Esophagus muscularis mucosa (tissue), 4 donors: ENCODE data around the gene RBMS3. TPM values are rescaled to one million over a fixed set of nuclear protein-coding genes. Genes with fewer than 3 reads are reported as not detected.

Experiments
- DNase-seq: peaks from one replicate; pipeline ENCODE4 v3.0.0-alpha.2; 2017; ENCODE audit errors: extremely low spot score
- H3K27ac ChIP-seq, 4 donors: fragments of 200-600 bp; sonication (generic); replicated peaks in 1 of 4; 1 replicate in 3 of 4; 2 replicates in 1 of 4; pipeline ENCODE4 v1.5.1; 2016 to 2019; ENCODE audit warnings: mild to moderate bottlenecking in 1 of 4
- H3K27me3 ChIP-seq, 4 donors: fragments of 200-600 bp; sonication (generic); one replicate each; pipeline versions ENCODE4 v1.5.1 to v1.6.0; 2016 to 2019
- H3K36me3 ChIP-seq, 4 donors: fragments of 200-600 bp; sonication (generic); one replicate each; pipeline ENCODE4 v1.5.1; 2016 to 2019
- H3K4me1 ChIP-seq, 4 donors: fragments of 200-600 bp; sonication (generic); one replicate each; pipeline ENCODE4 v1.5.1; 2016 to 2019
- H3K4me3 ChIP-seq, 4 donors: fragments of 200-600 bp; sonication (generic); 1 replicate in 2 of 4; 2 replicates in 2 of 4; pipeline ENCODE4 v1.5.1; 2016 to 2019; ENCODE audit warnings: mild to moderate bottlenecking in 4 of 4, moderate library complexity in 1 of 4
- H3K9me3 ChIP-seq, 4 donors: fragments of 200-600 bp; sonication (generic); 1 replicate in 3 of 4; 2 replicates in 1 of 4; pipeline ENCODE4 v1.5.1; 2016 to 2019
- EP300 ChIP-seq: sonication (generic); formaldehyde crosslinking; IDR thresholded peaks from one replicate; pipeline ENCODE4 v1.6.1; 2017; ENCODE audit warnings: antibody characterized with exemption
- POLR2A ChIP-seq: fragments of 450-650 bp; IDR thresholded peaks from one replicate; pipeline ENCODE4 v1.6.1; 2017; ENCODE audit warnings: antibody characterized with exemption, moderate library complexity, mild to moderate bottlenecking, low read depth
- POLR2AphosphoS5 ChIP-seq, 2 donors: sonication (generic); formaldehyde crosslinking; IDR thresholded peaks; one replicate each; pipeline ENCODE4 v1.6.1; 2017; ENCODE audit warnings: antibody characterized with exemption in 2 of 2
- WGBS: methylation state at CpG from one replicate; pipeline ENCODE4 v1.1.5; 2018; 5-methylcytosine and 5-hydroxymethylcytosine counted together
- intact Hi-C: fragments of 100-400 bp; cut with DNase I; formaldehyde crosslinking; loops from one replicate; pipeline ENCODE4 v1.15.1; 2023
- total RNA-seq, 4 donors: library from RNA; depleted of rRNA; stranded (reverse); fragments of >200 nt; gene quantifications; one replicate each; pipeline versions ENCODE4 v1.1.0 to v1.2.1, GENCODE V29; 2016
- TF ChIP-seq, protein P1 (sequence below), 3 experiments: fragments of 200-600 bp in 2 of 3; fragments of 450-650 bp in 1 of 3; sonication (generic) in 2 of 3; IDR thresholded peaks; one replicate each; pipeline ENCODE4 v1.5.1; 2017 to 2019; ENCODE audit warnings: antibody characterized with exemption in 3 of 3, mild to moderate bottlenecking in 2 of 3, moderate library complexity in 1 of 3

Gene RBMS3
- total RNA-seq, 4 donors from 2014 or later, result 53.0 to 81.5 (median 61.2) TPM

DNA sequence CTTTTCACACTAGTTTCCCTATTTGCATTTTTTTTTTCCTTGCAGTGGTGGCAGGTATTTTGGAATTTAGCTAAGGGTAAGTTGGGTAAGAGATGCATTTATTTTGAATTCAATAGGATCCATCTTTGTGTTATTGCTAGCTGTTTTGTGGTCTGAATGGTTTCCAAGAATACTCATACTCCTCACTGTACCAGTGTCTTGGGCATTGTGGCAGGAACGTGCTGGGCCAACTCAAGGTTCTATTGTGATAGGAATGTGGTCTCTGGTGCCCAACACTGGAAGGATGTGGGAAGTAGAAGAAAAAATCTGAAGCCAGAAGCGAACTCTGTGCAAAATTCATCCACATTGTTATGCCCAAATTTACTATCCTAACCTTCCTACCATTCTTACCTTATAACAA lies 135.6 kb downstream of the RBMS3 start:
- WGBS, result 88% methylated on average over 2 of the region's 2 CpGs
- no peak for DNase-seq
- no peaks in the 10 kb centered on the region for H3K27me3 ChIP-seq
- no peak overlapping the region for H3K27ac ChIP-seq
- no peaks in the 10 kb centered on the region for H3K9me3 ChIP-seq
- intact Hi-C loops, result no loop called here
- no peak overlapping the region for H3K4me3 ChIP-seq
- TF ChIP-seq POLR2A, result no peak
- TF ChIP-seq, protein P1, sequence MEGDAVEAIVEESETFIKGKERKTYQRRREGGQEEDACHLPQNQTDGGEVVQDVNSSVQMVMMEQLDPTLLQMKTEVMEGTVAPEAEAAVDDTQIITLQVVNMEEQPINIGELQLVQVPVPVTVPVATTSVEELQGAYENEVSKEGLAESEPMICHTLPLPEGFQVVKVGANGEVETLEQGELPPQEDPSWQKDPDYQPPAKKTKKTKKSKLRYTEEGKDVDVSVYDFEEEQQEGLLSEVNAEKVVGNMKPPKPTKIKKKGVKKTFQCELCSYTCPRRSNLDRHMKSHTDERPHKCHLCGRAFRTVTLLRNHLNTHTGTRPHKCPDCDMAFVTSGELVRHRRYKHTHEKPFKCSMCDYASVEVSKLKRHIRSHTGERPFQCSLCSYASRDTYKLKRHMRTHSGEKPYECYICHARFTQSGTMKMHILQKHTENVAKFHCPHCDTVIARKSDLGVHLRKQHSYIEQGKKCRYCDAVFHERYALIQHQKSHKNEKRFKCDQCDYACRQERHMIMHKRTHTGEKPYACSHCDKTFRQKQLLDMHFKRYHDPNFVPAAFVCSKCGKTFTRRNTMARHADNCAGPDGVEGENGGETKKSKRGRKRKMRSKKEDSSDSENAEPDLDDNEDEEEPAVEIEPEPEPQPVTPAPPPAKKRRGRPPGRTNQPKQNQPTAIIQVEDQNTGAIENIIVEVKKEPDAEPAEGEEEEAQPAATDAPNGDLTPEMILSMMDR (IDR thresholded peaks at IDR 0.05), result no peak
- TF ChIP-seq POLR2AphosphoS5 (IDR thresholded peaks at IDR 0.05), result no peak
- no peak for TF ChIP-seq EP300
- no peaks in the 10 kb centered on the region for H3K36me3 ChIP-seq
- peaks cover 0 to 29% (median 13%) of the 10 kb centered on the region in 4 donors for H3K4me1 ChIP-seq

DNA sequence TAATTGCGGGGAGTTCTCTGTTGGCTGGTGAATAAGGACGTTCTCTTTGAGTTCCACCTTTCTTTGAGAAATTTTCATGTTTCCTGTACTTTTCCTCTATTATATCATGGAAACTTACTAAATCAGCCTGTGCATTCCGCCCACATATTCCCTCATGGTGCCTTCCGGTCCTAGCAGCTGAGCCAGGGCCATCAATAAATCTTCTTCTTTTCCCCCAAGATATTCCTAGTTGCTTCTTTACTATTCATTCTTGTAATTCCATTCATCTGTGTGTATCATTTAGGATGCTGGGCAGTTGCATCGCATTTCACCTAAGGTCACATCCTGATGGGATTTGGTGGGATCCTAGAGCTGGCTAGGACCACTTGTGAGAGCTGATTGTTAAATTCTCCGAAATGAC lies 139.2 kb downstream of the RBMS3 start:
- TF ChIP-seq POLR2A (no peak), EP300 (no peak), POLR2AphosphoS5 (IDR thresholded peaks at IDR 0.05) (no peak)
- TF ChIP-seq, protein P1 (IDR thresholded peaks at IDR 0.05), result no peak
- H3K27ac ChIP-seq, result no peak overlapping the region
- H3K4me1 ChIP-seq, result peaks cover 0 to 2% (median 0%) of the 10 kb centered on the region in 4 donors
- H3K27me3 ChIP-seq, result no peaks in the 10 kb centered on the region
- WGBS, result 82% methylated on average over 6 of the region's 6 CpGs
- no peak for DNase-seq
- intact Hi-C loops, result no loop called here
- no peaks in the 10 kb centered on the region for H3K9me3 ChIP-seq
- no peak overlapping the region for H3K4me3 ChIP-seq
- no peaks in the 10 kb centered on the region for H3K36me3 ChIP-seq

DNA sequence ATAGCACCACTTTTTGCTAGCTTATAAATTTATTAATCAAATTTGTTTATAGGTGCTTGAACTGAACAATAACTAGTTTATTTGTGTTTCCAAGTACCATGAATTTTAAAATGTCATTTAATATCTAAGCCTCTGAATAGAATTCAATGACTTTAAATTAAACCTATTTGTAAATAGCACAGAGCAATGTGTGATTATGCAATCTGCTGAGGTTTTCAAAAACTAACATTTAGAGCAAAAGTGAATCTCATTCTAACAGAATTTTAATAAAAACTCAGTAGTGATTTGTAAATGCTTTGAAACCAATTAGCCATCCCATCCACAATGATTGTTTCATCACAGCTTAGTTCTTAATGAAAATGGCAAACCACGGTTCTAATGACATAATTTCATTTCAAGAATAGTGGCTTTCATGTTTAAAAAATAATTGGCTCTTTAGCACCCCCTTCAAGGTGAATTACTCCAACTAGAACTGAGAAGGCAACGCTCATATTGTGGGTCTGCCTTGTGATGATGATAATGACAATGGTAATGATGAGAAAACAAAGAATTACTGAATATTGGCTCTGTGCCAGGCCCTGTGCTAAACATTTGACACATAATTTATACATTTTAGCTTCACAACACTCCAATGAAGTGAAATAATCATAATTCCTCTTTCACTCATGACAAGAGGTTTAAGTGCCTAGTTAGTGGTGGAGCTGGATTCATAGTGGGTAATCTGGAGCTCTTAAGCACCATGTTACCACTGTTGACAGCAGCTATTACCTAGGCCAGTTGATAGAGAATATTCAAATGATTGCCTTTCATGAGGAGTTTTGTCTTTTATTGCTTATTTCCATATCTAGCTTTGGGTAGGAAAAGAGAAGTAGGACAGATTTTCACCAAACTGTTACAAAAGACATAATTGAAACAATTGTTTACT lies 145.7 kb downstream of the RBMS3 start:
- no peak for DNase-seq
- H3K27ac ChIP-seq, result no peak overlapping the region
- no peaks in the 10 kb centered on the region for H3K9me3 ChIP-seq
- H3K4me3 ChIP-seq, result no peak overlapping the region
- H3K27me3 ChIP-seq, result no peaks in the 10 kb centered on the region
- no peaks in the 10 kb centered on the region for H3K36me3 ChIP-seq
- 88% methylated on average over 2 of the region's 2 CpGs for WGBS
- intact Hi-C loops, result no loop called here
- peaks cover 30 to 52% (median 49%) of the 10 kb centered on the region in 4 donors for H3K4me1 ChIP-seq
- TF ChIP-seq, protein P1 (IDR thresholded peaks at IDR 0.05), result no peak
- TF ChIP-seq POLR2A (no peak), EP300 (no peak), POLR2AphosphoS5 (IDR thresholded peaks at IDR 0.05) (no peak)

DNA sequence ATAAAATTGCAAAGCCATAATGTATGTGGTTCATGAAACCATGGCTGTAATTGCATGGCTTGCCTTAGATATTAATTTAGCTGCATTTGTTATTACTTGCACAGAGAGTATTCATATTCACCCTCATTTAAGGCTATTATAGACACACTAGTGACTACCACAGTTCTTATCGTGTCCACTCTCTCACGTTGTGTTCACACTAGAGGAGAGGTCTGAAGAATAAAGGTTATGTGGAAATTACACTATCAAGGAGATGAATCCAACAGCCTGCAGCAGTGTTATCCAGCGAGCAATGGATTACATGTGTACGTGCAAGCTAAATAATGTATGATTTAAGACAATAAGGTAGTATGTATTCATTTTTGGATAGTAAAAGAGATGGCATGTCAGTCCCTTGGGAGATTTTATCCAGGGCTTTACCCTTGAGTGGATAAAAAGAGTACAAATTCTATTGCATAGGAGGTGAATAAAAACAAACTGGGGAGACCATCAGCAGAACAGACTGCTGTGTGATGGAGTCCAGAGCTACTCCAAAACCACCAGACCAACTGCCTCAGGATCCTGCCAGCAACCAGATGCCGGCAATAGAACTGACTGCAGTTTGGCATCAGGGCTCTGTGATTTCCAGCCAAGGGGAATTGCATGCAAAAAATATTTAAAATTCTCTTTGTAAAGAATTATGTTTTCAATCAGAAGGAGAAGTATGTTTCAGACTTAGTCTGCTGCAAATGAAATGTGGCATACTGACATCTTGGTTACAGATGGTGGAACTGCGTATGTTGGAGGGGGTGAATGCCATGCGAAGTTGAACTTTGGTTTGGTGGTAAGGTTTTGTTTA lies 146.6 kb downstream of the RBMS3 start:
- 63% methylated on average over 7 of the region's 7 CpGs for WGBS
- H3K27ac ChIP-seq, result peak overlapping the region in 2 of 4 donors; percentile 8 to 40
- no peaks in the 10 kb centered on the region for H3K36me3 ChIP-seq
- H3K4me1 ChIP-seq, result peaks cover 30 to 58% (median 54%) of the 10 kb centered on the region in 4 donors
- no peak for DNase-seq
- intact Hi-C loops, result no loop called here
- H3K4me3 ChIP-seq, result no peak overlapping the region
- H3K27me3 ChIP-seq, result no peaks in the 10 kb centered on the region
- no peak for TF ChIP-seq POLR2A
- TF ChIP-seq POLR2AphosphoS5 (IDR thresholded peaks at IDR 0.05), result peak in 1 of 2 donors; percentile 39
- TF ChIP-seq, protein P1 (IDR thresholded peaks at IDR 0.05), result no peak
- H3K9me3 ChIP-seq, result no peaks in the 10 kb centered on the region
